Upper lobe of left lung (tissue), 4 donors: Measurements from ENCODE around the gene MUC15.

ENCODE experiments used
- POLR2AphosphoS5 ChIP-seq, 2 donors: sonication (generic); formaldehyde crosslinking; IDR thresholded peaks; one replicate each; pipeline ENCODE4 v1.5.1; 2017; ENCODE audit warnings: antibody characterized with exemption in 2 of 2
- TF ChIP-seq, protein P1 (sequence below), 6 experiments: fragments of 450-650 bp in 4 of 6; fragments of 200-600 bp in 2 of 6; sonication (generic) in 2 of 6; IDR thresholded peaks; one replicate each; pipeline ENCODE4 v1.5.1; 2016 to 2019; ENCODE audit warnings: antibody characterized with exemption in 6 of 6

DNA sequence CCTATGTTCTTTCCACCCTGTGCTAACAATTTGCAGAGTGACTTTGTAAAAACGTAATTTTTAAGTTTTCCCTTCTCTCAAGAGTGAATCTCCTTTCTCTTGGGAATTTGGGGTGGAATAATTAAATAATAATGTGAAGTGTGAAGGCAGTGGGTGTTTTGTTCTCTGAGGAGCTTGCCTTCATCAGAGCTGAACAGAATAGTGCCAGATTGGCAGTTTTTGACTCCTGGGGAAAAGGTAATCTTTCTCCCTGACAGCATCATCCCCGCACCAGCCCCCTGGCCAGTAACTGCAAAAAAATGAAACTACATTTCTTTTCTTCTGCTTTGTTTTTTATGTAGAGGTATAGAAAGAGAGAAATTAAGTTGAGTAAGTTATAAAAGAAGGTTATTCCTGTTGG is 59.9 kb downstream of the MUC15 start:
- no peak for TF ChIP-seq POLR2AphosphoS5 (IDR thresholded peaks at IDR 0.05)
- TF ChIP-seq, protein P1, sequence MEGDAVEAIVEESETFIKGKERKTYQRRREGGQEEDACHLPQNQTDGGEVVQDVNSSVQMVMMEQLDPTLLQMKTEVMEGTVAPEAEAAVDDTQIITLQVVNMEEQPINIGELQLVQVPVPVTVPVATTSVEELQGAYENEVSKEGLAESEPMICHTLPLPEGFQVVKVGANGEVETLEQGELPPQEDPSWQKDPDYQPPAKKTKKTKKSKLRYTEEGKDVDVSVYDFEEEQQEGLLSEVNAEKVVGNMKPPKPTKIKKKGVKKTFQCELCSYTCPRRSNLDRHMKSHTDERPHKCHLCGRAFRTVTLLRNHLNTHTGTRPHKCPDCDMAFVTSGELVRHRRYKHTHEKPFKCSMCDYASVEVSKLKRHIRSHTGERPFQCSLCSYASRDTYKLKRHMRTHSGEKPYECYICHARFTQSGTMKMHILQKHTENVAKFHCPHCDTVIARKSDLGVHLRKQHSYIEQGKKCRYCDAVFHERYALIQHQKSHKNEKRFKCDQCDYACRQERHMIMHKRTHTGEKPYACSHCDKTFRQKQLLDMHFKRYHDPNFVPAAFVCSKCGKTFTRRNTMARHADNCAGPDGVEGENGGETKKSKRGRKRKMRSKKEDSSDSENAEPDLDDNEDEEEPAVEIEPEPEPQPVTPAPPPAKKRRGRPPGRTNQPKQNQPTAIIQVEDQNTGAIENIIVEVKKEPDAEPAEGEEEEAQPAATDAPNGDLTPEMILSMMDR (IDR thresholded peaks at IDR 0.05) = no peak
